D721Med (cell line): ENCODE results near the gene CRELD1.

ENCODE experiments used
- DNase-seq: peaks from one replicate; pipeline ENCODE4 v3.0.0; 2011; ENCODE audit warnings: low spot score; ENCODE audit not compliant: insufficient read length
- FAIRE-seq: peaks from 2 replicates; lab custom pipeline; 2011; peaks lifted over from hg19 to GRCh38; lab: Jason Lieb, UNC
- CTCF ChIP-seq: IDR thresholded peaks from 2 replicates; pipeline ENCODE4 v1.5.1; 2012; ENCODE audit warnings: mild to moderate bottlenecking, control low read depth; ENCODE audit not compliant: insufficient read depth; ENCODE audit errors: missing control alignments

Gene CRELD1

DNA sequence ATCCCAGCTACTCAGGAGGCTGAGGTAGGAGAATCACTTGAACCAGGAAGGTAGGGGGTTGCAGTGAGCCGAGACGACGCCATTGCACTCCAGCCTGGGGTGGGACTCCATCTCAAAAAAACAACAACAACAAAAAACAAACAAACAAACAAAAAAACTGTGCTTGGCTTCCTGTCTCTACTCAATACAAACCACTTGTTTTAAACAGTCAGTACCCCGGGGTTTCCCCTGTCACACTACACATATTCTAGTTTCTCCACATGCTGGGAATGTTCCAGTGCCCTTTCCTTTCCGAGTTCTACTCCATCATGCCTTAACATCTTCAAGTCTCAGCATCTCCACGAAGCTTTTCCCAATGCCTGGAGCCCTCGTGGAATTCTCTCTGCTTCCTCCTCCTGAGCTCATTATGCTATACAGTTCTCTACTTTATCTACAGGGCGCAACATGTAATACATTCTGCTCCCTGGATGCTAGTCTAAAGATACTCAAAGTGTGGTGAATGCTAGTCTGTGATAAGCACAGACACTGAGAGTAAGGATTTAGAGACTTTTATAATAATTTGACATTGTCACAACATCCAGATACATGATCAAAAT lies 45.2 kb downstream of the CRELD1 start:
- TF ChIP-seq CTCF, result no peak
- DNase-seq (no peak), FAIRE-seq (no peak)

- no peak for TF ChIP-seq CTCF
Observed at GRCh38 chr3:9980251-9980650, 46.6 kb downstream of the CRELD1 start.

DNA sequence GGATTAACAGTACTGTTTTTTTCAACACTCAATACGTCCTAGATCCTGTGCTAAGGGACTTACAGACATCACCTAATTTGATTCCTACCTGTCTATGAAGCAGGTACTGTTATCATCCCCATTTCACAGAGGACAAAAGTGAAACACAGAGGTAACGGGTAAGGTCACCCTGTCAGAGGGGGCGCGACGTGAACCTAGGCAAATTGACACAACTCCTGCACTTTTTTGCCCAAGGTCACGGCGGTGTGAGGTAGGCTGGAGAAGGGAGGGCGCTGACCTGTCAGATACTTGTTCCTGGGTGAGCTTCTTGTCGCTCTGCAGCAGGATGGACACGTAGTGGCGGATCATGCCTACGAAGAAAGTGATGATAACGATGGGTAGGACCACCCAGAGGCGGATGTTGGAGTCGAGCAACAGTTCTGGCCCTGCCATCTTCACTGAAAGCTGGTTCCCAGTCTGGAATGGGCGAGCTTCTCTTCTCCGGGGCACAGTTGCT lies 52.6 kb downstream of the CRELD1 start:
- no peak for TF ChIP-seq CTCF
- no peak for FAIRE-seq
- no peak for DNase-seq

More at GRCh38 chr3:9980251-9980650, 46.6 kb downstream of the CRELD1 start:
- DNase-seq (no peak), FAIRE-seq (no peak)

DNA sequence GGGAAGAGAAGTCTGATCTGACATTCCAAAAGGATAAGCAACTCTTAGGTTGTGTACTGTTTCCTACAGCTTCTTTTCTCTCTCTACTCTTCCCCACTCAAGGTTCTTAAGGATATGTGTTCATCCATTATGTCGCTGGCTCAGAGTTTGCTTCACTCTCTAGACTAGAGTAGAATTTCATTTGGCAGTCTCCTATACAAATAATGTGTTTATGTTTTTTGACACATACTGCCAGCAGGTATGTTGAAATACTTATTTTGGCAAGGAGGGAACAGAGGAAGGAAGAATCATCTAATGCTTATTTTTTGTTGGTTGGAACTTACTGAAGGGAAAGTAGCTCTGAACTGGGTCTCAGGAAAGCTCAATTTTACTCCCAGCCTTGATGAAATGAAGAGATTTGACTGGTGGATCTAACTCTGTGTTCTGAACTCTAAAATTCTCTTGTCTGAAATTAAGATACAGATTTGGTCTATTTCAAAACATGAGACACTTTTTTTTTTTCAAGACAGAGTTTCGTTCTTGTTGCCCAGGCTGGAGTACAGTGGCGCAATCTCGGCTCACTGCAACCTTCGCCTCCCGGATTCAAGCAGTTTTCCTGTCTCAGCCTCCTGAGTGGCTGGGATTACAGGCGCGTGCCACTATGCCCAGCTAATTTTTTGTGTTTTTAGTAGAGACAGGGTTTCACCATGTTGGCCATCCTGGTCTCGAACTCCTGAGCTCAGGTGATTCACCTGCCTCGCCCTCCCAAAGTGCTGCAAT lies 60.6 kb downstream of the CRELD1 start:
- TF ChIP-seq CTCF, result no peak
- FAIRE-seq (no peak), DNase-seq (no peak)
